AG10803 (cell line): ENCODE measurements around the gene CDO1.

ENCODE experiments used
- DNase-seq: peaks from one replicate; pipeline ENCODE4 v3.0.0; 2010; ENCODE audit warnings: low read depth
- H3K4me3 ChIP-seq: 2 replicates; pipeline ENCODE4 v1.5.1; 2011; ENCODE audit warnings: mild to moderate bottlenecking, low read length, control low read depth
- CTCF ChIP-seq: conservative IDR thresholded peaks from 2 replicates; pipeline ENCODE4 v1.5.1; 2011; ENCODE audit warnings: mild to moderate bottlenecking, low read length, control low read depth, inconsistent platforms

CDO1 gene

GRCh38 chr5:115816226-115817081 lies at the start of gene CDO1:
CDO1 (minus strand) TSS chr5:115816659; CDS start chr5:115816397, 262 bp downstream.
- H3K4me3 ChIP-seq, result peak within 1 kb of the TSS; percentile 65
- peak; percentile 35 for DNase-seq
- no peak for TF ChIP-seq CTCF

- peak; percentile 55 for DNase-seq
- TF ChIP-seq CTCF, result no peak
These were observed 42.9 kb upstream of the CDO1 start for GRCh38 chr5:115859378-115859777.

GRCh38 chr5:115858396-115858795 lies 41.9 kb upstream of the CDO1 start:
- no peak overlapping the region for H3K4me3 ChIP-seq
- TF ChIP-seq CTCF, result no peak
- no peak for DNase-seq

More at GRCh38 chr5:115859378-115859777, 42.9 kb upstream of the CDO1 start:
- no peak overlapping the region for H3K4me3 ChIP-seq

GRCh38 chr5:115857626-115858349 lies 41.3 kb upstream of the CDO1 start:
- peak; percentile 36 for DNase-seq
- no peak overlapping the region for H3K4me3 ChIP-seq
- TF ChIP-seq CTCF, result no peak

- no peak overlapping the region for H3K4me3 ChIP-seq
- TF ChIP-seq CTCF, result no peak
These were observed 40.6 kb upstream of the CDO1 start for GRCh38 chr5:115857057-115857479.

GRCh38 chr5:115855959-115856358 lies 39.5 kb upstream of the CDO1 start:
- peak; percentile 54 for DNase-seq
- no peak for TF ChIP-seq CTCF
- no peak overlapping the region for H3K4me3 ChIP-seq

More at GRCh38 chr5:115857057-115857479, 40.6 kb upstream of the CDO1 start:
- DNase-seq, result no peak

GRCh38 chr5:115854139-115854538 lies 37.7 kb upstream of the CDO1 start:
- no peak for TF ChIP-seq CTCF

More at GRCh38 chr5:115854139-115854538, 37.7 kb upstream of the CDO1 start:
- no peak for DNase-seq
- H3K4me3 ChIP-seq, result no peak overlapping the region
